Keratinocyte (primary cell): ENCODE data around the gene CCDC74A. TPM values are rescaled to one million over a fixed set of nuclear protein-coding genes. Genes with fewer than 3 reads are reported as not detected.
A peak's percentile ranks its signal among the peaks of the same experiment; 100 is the strongest.
"Not testable (repeated sequence)": the region's sequence is repeated elsewhere in the genome, so short reads cannot be mapped to it uniquely, and the experiment has no call there.

Experiments used
- DNase-seq: peaks from one replicate; pipeline ENCODE4 v3.0.0-alpha.2; 2011; ENCODE audit warnings: low read depth, missing footprints, low spot score
- FAIRE-seq: peaks from 2 replicates; lab custom pipeline; 2011; peaks lifted over from hg19 to GRCh38; lab: Jason Lieb, UNC
- H2AFZ ChIP-seq: 2 replicates; pipeline ENCODE4 v1.6.0; 2012; ENCODE audit warnings: low read length, control low read depth, inconsistent platforms; ENCODE audit not compliant: control insufficient read depth
- H3K27ac ChIP-seq: 2 replicates; pipeline ENCODE4 v1.5.1; 2011; ENCODE audit warnings: low read length; ENCODE audit not compliant: control insufficient read depth, insufficient read depth
- H3K27me3 ChIP-seq: 3 replicates; pipeline ENCODE4 v1.6.0; 2011; ENCODE audit warnings: low read length; ENCODE audit not compliant: control insufficient read depth, insufficient read depth; ENCODE audit errors: extremely low read depth
- H3K36me3 ChIP-seq, 2 experiments: 2 replicates in 1 of 2; 3 replicates in 1 of 2; pipeline ENCODE4 v1.5.1; 2011; ENCODE audit warnings: low read length in 2 of 2, mild to moderate bottlenecking in 1 of 2; ENCODE audit not compliant: control insufficient read depth in 2 of 2, insufficient read depth in 2 of 2; ENCODE audit errors: extremely low read depth in 1 of 2
- H3K4me1 ChIP-seq: 3 replicates; pipeline ENCODE4 v1.5.1; 2011; ENCODE audit warnings: low read length; ENCODE audit not compliant: control insufficient read depth, insufficient read depth; ENCODE audit errors: extremely low read depth
- H3K4me2 ChIP-seq: 3 replicates; pipeline ENCODE4 v1.6.0; 2011; ENCODE audit warnings: low read depth, low read length; ENCODE audit not compliant: control insufficient read depth, insufficient read depth; ENCODE audit errors: extremely low read depth
- H3K4me3 ChIP-seq, 3 experiments: fragments of 200-600 bp in 1 of 3; sonication (generic) in 1 of 3; 2 replicates in 2 of 3; 3 replicates in 1 of 3; pipeline ENCODE4 v1.5.1; 2011 to 2016; ENCODE audit warnings: low read length in 3 of 3, mild to moderate bottlenecking in 3 of 3, control low read depth in 2 of 3, inconsistent platforms in 1 of 3, low read depth in 1 of 3, mixed read lengths in 1 of 3, mixed run types in 1 of 3, moderate library complexity in 1 of 3; ENCODE audit not compliant: control insufficient read depth in 2 of 3, insufficient read depth in 2 of 3; ENCODE audit errors: extremely low read depth in 1 of 3
- H3K79me2 ChIP-seq: 2 replicates; pipeline ENCODE4 v1.6.0; 2012; ENCODE audit warnings: low read length; ENCODE audit not compliant: control insufficient read depth, insufficient read depth
- H3K9ac ChIP-seq: 3 replicates; pipeline ENCODE4 v1.6.0; 2011; ENCODE audit warnings: low read length; ENCODE audit not compliant: control insufficient read depth, insufficient read depth; ENCODE audit errors: extremely low read depth
- H3K9me1 ChIP-seq: 3 replicates; pipeline ENCODE4 v1.6.0; 2011; ENCODE audit warnings: low read length; ENCODE audit not compliant: control insufficient read depth, insufficient read depth; ENCODE audit errors: extremely low read depth
- H3K9me3 ChIP-seq: 2 replicates; pipeline ENCODE4 v1.5.1; 2012; ENCODE audit warnings: low read depth, low read length; ENCODE audit not compliant: control insufficient read depth
- H4K20me1 ChIP-seq: 3 replicates; pipeline ENCODE4 v1.6.0; 2011; ENCODE audit warnings: low read length; ENCODE audit not compliant: control insufficient read depth, insufficient read depth; ENCODE audit errors: extremely low read depth
- EZH2 ChIP-seq: IDR thresholded peaks from one replicate; pipeline ENCODE4 v1.6.1; 2012; ENCODE audit warnings: inconsistent platforms, mild to moderate bottlenecking, low read length, moderate library complexity
- dilution Hi-C: fragments of 300-500 bp; cut with MboI; formaldehyde crosslinking; loops from one replicate; pipeline ENCODE4 v1.7.0; 2020; ENCODE audit warnings: low sequenced_read_pairs; ENCODE audit not compliant: extremely low pct_ligation_motif_present
- polyA plus RNA-seq, 5 experiments: library from polyadenylated mRNA; depleted of rRNA in 3 of 5; stranded (reverse) in 3 of 5; stranded (forward) in 1 of 5; unstranded in 1 of 5; fragments of >200 nt; gene quantifications; 1 replicate in 1 of 5; 2 replicates in 3 of 5; 3 replicates in 1 of 5; pipeline versions ENCODE4 v1.2.1 to v1.2.3, GENCODE V29; 2011 to 2012; ENCODE audit warnings: missing spikeins in 2 of 5, low read depth in 1 of 5, low replicate concordance in 1 of 5
- TF ChIP-seq, protein P1 (sequence below), 3 experiments: IDR thresholded peaks in 1 of 3; conservative IDR thresholded peaks in 1 of 3; optimal IDR thresholded peaks in 1 of 3; 2 replicates in 2 of 3; 3 replicates in 1 of 3; pipeline versions ENCODE3 to v1.5.1; 2011; ENCODE audit warnings: low read length in 3 of 3, mild to moderate bottlenecking in 3 of 3, moderate library complexity in 2 of 3, control low read depth in 1 of 3, inconsistent platforms in 1 of 3; ENCODE audit not compliant: insufficient read depth in 2 of 3; ENCODE audit errors: extremely low read depth in 1 of 3

The CCDC74A gene
- polyA plus RNA-seq, 1 donor (not counting 4 experiments of a cell fraction or from before 2014, with no cell fraction given) = 4.3 TPM

DNA sequence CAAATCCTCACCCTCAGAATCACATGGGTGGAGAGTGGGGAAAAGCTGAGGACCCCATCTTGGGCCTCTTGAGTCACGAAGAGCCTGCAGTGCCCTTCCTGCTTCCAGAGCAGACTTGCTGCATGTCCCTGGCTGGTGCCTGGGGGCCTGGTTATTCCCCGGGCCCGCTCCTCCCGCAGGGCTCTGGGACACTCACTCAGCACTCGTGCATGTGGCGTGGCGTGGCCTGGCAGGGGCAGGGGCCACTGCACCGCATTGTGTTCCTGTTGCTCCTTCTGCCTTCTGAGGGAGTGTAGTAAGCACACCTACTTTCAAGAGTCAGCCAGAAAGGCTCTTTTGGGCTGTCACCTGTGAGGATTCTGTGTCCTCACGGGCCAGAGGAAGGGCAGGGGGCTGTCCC, 18.1 kb upstream of the CCDC74A start:
- TF ChIP-seq EZH2 = no peak
- TF ChIP-seq, protein P1, sequence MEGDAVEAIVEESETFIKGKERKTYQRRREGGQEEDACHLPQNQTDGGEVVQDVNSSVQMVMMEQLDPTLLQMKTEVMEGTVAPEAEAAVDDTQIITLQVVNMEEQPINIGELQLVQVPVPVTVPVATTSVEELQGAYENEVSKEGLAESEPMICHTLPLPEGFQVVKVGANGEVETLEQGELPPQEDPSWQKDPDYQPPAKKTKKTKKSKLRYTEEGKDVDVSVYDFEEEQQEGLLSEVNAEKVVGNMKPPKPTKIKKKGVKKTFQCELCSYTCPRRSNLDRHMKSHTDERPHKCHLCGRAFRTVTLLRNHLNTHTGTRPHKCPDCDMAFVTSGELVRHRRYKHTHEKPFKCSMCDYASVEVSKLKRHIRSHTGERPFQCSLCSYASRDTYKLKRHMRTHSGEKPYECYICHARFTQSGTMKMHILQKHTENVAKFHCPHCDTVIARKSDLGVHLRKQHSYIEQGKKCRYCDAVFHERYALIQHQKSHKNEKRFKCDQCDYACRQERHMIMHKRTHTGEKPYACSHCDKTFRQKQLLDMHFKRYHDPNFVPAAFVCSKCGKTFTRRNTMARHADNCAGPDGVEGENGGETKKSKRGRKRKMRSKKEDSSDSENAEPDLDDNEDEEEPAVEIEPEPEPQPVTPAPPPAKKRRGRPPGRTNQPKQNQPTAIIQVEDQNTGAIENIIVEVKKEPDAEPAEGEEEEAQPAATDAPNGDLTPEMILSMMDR (optimal IDR thresholded peaks at IDR 0.05 in 1 of 3, IDR thresholded peaks at IDR 0.05 in 1 of 3, conservative IDR thresholded peaks at IDR 0.05 in 1 of 3; ENCODE audit: extremely low read depth in 1 of 3, insufficient read depth in 2 of 3, low read length in 3 of 3) = no peak

DNA sequence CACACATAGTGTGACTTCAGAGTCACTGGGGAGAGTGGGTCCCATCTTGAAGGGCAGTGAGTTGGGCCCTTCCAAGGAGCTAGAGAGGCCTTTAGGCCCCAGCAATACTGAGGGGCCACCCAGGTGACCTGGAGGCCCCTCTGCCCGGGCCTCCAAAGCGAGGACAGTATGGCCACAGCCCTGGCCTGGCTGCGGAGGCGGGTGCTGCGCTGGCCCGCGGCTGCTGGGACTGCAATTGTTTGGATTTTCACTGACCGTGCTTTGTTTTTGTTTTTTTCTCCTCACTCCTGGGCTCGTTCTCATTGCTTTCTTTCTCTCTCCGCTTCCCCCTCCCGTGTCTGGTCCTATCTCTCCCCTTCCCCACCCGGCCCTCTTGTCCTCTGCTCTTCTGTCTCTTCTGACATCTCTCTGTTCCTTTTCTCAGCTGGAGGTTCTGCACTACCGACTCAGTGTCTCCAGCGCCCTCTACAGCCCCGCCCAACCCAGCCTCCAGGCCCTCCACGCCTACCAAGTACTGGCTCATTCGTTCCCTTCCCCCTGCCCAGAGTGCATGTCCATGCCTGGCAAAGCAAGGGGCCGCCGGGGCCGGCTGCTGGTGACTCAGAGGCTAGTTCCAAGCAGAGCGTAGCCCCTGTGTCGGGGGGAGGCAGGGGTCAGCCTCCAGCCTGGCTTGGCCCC, 16.3 kb upstream of the CCDC74A start:
- H3K4me1 ChIP-seq, H3K79me2 ChIP-seq, dilution Hi-C loops, H4K20me1 ChIP-seq, H3K9me1 ChIP-seq, H3K27ac ChIP-seq, H2AFZ ChIP-seq, H3K9me3 ChIP-seq, H3K9ac ChIP-seq, H3K4me3 ChIP-seq, H3K27me3 ChIP-seq, FAIRE-seq, H3K4me2 ChIP-seq, DNase-seq: not testable (repeated sequence)
- TF ChIP-seq, protein P1 (optimal IDR thresholded peaks at IDR 0.05 in 1 of 3, IDR thresholded peaks at IDR 0.05 in 1 of 3, conservative IDR thresholded peaks at IDR 0.05 in 1 of 3; ENCODE audit: extremely low read depth in 1 of 3, insufficient read depth in 2 of 3, low read length in 3 of 3) = peak in 1 of 3 experiments; percentile 24
- H3K36me3 ChIP-seq = peaks cover 0 to 10% of the 10 kb centered on the region in 2 experiments

More for the DNA sequence above, 18.1 kb upstream of the CCDC74A start:
- FAIRE-seq (no peak), DNase-seq (no peak)
- no peaks in the 10 kb centered on the region for H3K27me3 ChIP-seq
- H3K9me3 ChIP-seq = no peaks in the 10 kb centered on the region
- no peak overlapping the region for H3K4me3 ChIP-seq
- H3K4me2 ChIP-seq = no peak overlapping the region
- no peaks in the 10 kb centered on the region for H3K9me1 ChIP-seq
- H3K9ac ChIP-seq = no peak overlapping the region
- peaks cover 0 to 10% of the 10 kb centered on the region in 2 experiments for H3K36me3 ChIP-seq
- no peaks in the 10 kb centered on the region for H3K4me1 ChIP-seq
- H3K79me2 ChIP-seq = no peaks in the 10 kb centered on the region
- dilution Hi-C loops = no loop called here
- H2AFZ ChIP-seq = no peak overlapping the region
- H3K27ac ChIP-seq = no peak overlapping the region
- H4K20me1 ChIP-seq = no peaks in the 10 kb centered on the region

DNA sequence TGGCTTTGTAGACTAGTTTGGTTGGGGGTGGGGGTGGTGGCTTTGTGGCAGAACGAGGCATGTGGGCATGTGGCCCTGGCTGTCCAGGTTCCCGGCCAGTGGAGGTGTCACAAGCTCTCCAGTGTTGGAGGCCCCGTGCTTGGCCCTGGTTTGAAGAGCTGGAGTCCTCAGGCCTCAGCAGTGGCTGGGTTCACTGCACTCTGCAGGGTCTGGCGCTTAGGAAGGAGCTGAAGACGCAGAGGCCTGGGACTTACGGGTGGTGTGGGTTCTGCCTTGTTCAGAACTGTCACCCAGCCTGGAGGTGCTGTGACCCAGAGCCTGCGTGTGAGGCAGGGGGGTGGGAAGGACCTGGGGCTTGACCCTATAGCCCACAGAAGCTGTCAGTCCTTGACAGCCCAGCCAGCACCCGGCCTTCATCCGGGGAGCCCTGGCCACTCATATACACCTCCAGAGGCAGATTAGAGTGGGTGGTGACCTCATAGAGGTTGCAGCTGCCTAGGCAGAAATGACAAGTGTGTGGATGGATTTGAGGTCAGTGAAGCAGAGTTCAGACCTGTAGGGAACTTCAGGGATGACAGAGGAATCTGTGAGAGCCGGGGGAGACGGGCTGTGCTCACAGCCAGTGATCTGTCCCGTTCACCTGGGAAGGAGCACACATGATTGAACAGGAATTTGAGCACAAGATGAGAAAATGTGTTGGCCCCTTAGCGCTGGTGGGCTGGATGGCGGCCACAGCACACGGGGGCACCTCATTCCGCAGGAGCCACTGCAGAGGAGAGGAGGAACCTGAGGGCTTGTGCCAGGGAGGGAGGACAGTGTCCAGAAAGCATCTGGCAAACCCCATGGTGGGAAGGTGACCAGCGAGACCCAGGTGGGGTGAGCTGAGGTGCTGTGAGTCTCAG, 15.5 kb upstream of the CCDC74A start:
- H3K79me2 ChIP-seq, H3K4me3 ChIP-seq, dilution Hi-C loops, H2AFZ ChIP-seq, H3K27ac ChIP-seq, H3K9me3 ChIP-seq, H4K20me1 ChIP-seq, H3K27me3 ChIP-seq, H3K4me1 ChIP-seq, H3K9me1 ChIP-seq, DNase-seq, FAIRE-seq, H3K9ac ChIP-seq, H3K4me2 ChIP-seq, H3K36me3 ChIP-seq: not testable (repeated sequence)
